ENCODE data around the gene ATP8A1. TPM values are rescaled to one million over a fixed set of nuclear protein-coding genes. Genes with fewer than 3 reads are reported as not detected.
A peak's percentile ranks its signal among the peaks of the same experiment; 100 is the strongest.

ATP8A1 gene
- total RNA-seq, 1 experiment from 2014 or later = 0.80 TPM

GRCh38 chr4:42656679-42656943 is 294 bp downstream of the ATP8A1 start:
- no peak for TF ChIP-seq POLR2AphosphoS5 (IDR thresholded peaks at IDR 0.05; ENCODE audit: low read depth, low read length)
- no peak for TF ChIP-seq TCF7L2 (IDR thresholded peaks at IDR 0.05; ENCODE audit: low read depth, low read length)
- TF ChIP-seq CTCF (IDR thresholded peaks at IDR 0.05) = no peak
- TF ChIP-seq REST (IDR thresholded peaks at IDR 0.05; ENCODE audit: insufficient read depth in 1 of 2, low read depth in 2 of 2, low read length in 1 of 2) = no peak
- no peak for TF ChIP-seq SIN3A (IDR thresholded peaks at IDR 0.05; ENCODE audit: borderline replicate concordance, insufficient read depth, low read depth, low read length)
- ATAC-seq (no peak; the same call in 1 of the 2 replicates), DNase-seq (ENCODE audit: low read depth, low spot score) (no peak)
- in situ Hi-C loops (cut with HindIII; ENCODE audit: low pct_unique_long_range_greater_than_20kb, low sequenced_read_pairs) (no loop called here), intact Hi-C loops (cut with micrococcal nuclease; ENCODE audit: unreplicated experiment) (no loop called here)
- BruUV-seq (replicated peaks) = no TSS peak
- Histone ChIP-seq H3K27ac (ENCODE audit: low read length) (no peak overlapping the region), H3K4me3 (ENCODE audit: low read depth in 2 of 2, low read length in 2 of 2) (peak overlapping the region; percentile 57 to 59), H3K4me1 (ENCODE audit: control insufficient read depth, insufficient read depth, low read length) (no peaks in the 10 kb centered on the region; the same call in 1 of the 2 replicates), H3K9me3 (ENCODE audit: control insufficient read depth, insufficient read depth, low read depth, low read length) (no peaks in the 10 kb centered on the region), H3K27me3 (ENCODE audit: control insufficient read depth, insufficient read depth, low read length) (no peaks in the 10 kb centered on the region), H3K36me3 (ENCODE audit: control insufficient read depth, insufficient read depth, low read length) (no peaks in the 10 kb centered on the region)
- ChIA-PET POLR2A (no interaction called here), CTCF (no interaction called here)

GRCh38 chr4:42655921-42656678 is 805 bp downstream of the ATP8A1 start:
- no peaks in the 10 kb centered on the region for H3K27me3 ChIP-seq (ENCODE audit: control insufficient read depth, insufficient read depth, low read length)
- in situ Hi-C loops (cut with HindIII; ENCODE audit: low pct_unique_long_range_greater_than_20kb, low sequenced_read_pairs) (no loop called here), intact Hi-C loops (cut with micrococcal nuclease; ENCODE audit: unreplicated experiment) (no loop called here)
- peak overlapping the region; percentile 57 to 59 for H3K4me3 ChIP-seq (ENCODE audit: low read depth in 2 of 2, low read length in 2 of 2)
- ATAC-seq = peak; percentile 37
- POLR2A ChIA-PET = no interaction called here
- H3K36me3 ChIP-seq (ENCODE audit: control insufficient read depth, insufficient read depth, low read length) = no peaks in the 10 kb centered on the region
- CTCF ChIA-PET = no interaction called here
- no peak for TF ChIP-seq CTCF (IDR thresholded peaks at IDR 0.05)
- TF ChIP-seq POLR2AphosphoS5 (IDR thresholded peaks at IDR 0.05; ENCODE audit: low read depth, low read length) = no peak
- no peak for TF ChIP-seq SIN3A (IDR thresholded peaks at IDR 0.05; ENCODE audit: borderline replicate concordance, insufficient read depth, low read depth, low read length)
- no peak for TF ChIP-seq TCF7L2 (IDR thresholded peaks at IDR 0.05; ENCODE audit: low read depth, low read length)
- TF ChIP-seq REST (IDR thresholded peaks at IDR 0.05; ENCODE audit: insufficient read depth in 1 of 2, low read depth in 2 of 2, low read length in 1 of 2) = no peak
- no TSS peak for BruUV-seq (replicated peaks)
- no peak for DNase-seq (ENCODE audit: low read depth, low spot score)
- H3K27ac ChIP-seq (ENCODE audit: low read length) = no peak overlapping the region
- H3K9me3 ChIP-seq (ENCODE audit: control insufficient read depth, insufficient read depth, low read depth, low read length) = no peaks in the 10 kb centered on the region
- H3K4me1 ChIP-seq (ENCODE audit: control insufficient read depth, insufficient read depth, low read length) = no peaks in the 10 kb centered on the region; the same call in 1 of the 2 replicates
